HAP-1 (cell line): ENCODE measurements around the gene CDC42BPG.

ENCODE experiments used
- DNase-seq, 2 experiments: peaks; one replicate each; pipeline ENCODE4 v3.0.0-alpha.2; 2016 to 2020; ENCODE audit warnings: low spot score in 2 of 2
- H3K27me3 ChIP-seq: fragments of 250-450 bp; sonication (Bioruptor Pico); 2 replicates; pipeline ENCODE4 v1.5.1; 2020; ENCODE audit warnings: low read depth, mild to moderate bottlenecking, moderate library complexity
- H3K36me3 ChIP-seq: fragments of 250-450 bp; sonication (Bioruptor Pico); replicated peaks from 2 replicates; pipeline ENCODE4 v1.5.1; 2020; ENCODE audit warnings: mild to moderate bottlenecking
- H3K4me1 ChIP-seq: fragments of 250-450 bp; sonication (Bioruptor Pico); 2 replicates; pipeline ENCODE4 v1.5.1; 2020; ENCODE audit warnings: mild to moderate bottlenecking
- H3K4me3 ChIP-seq: fragments of 250-450 bp; sonication (Bioruptor Pico); 2 replicates; pipeline ENCODE4 v1.5.1; 2020; ENCODE audit warnings: mild to moderate bottlenecking, moderate library complexity
- H3K9me3 ChIP-seq: fragments of 250-450 bp; sonication (Bioruptor Pico); 2 replicates; pipeline ENCODE4 v1.5.1; 2020; ENCODE audit warnings: mild to moderate bottlenecking, moderate library complexity
- in situ Hi-C: fragments of 300-500 bp; cut with MboI; formaldehyde crosslinking; loops from 3 replicates; pipeline ENCODE4 v1.14.3; 2020; ENCODE audit warnings: low sequenced_read_pairs, inconsistent platforms, mixed read lengths

CDC42BPG gene, protein sequence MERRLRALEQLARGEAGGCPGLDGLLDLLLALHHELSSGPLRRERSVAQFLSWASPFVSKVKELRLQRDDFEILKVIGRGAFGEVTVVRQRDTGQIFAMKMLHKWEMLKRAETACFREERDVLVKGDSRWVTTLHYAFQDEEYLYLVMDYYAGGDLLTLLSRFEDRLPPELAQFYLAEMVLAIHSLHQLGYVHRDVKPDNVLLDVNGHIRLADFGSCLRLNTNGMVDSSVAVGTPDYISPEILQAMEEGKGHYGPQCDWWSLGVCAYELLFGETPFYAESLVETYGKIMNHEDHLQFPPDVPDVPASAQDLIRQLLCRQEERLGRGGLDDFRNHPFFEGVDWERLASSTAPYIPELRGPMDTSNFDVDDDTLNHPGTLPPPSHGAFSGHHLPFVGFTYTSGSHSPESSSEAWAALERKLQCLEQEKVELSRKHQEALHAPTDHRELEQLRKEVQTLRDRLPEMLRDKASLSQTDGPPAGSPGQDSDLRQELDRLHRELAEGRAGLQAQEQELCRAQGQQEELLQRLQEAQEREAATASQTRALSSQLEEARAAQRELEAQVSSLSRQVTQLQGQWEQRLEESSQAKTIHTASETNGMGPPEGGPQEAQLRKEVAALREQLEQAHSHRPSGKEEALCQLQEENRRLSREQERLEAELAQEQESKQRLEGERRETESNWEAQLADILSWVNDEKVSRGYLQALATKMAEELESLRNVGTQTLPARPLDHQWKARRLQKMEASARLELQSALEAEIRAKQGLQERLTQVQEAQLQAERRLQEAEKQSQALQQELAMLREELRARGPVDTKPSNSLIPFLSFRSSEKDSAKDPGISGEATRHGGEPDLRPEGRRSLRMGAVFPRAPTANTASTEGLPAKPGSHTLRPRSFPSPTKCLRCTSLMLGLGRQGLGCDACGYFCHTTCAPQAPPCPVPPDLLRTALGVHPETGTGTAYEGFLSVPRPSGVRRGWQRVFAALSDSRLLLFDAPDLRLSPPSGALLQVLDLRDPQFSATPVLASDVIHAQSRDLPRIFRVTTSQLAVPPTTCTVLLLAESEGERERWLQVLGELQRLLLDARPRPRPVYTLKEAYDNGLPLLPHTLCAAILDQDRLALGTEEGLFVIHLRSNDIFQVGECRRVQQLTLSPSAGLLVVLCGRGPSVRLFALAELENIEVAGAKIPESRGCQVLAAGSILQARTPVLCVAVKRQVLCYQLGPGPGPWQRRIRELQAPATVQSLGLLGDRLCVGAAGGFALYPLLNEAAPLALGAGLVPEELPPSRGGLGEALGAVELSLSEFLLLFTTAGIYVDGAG (N-terminal part only)

GRCh38 chr11:64844330-64845128, at the start of gene CDC42BPG:
Gene CDC42BPG, minus strand, starts transcription at chr11:64844653. Its CDS starts 84 bp downstream, at chr11:64844569.
- peaks cover 15% of the 10 kb centered on the region for H3K4me1 ChIP-seq
- in situ Hi-C loops, result loop anchor here (5.0 to 10.0 kb wide), 2 partner anchors 48 to 270 kb away; partner anchors contain the start of genes TM7SF2 and ZNHIT2
- no peaks in the 10 kb centered on the region for H3K36me3 ChIP-seq
- no peaks in the 10 kb centered on the region for H3K27me3 ChIP-seq
- peak; percentile 59 to 78 for DNase-seq
- H3K4me3 ChIP-seq, result peak within 1 kb of the TSS; percentile 50
- no peaks in the 10 kb centered on the region for H3K9me3 ChIP-seq

- Histone ChIP-seq H3K4me3 (no peak overlapping the region), H3K4me1 (no peaks in the 10 kb centered on the region)
- DNase-seq, result no peak
These were observed 49.0 kb upstream of the CDC42BPG start for GRCh38 chr11:64893194-64894069.

GRCh38 chr11:64892838-64893193, 48.4 kb upstream of the CDC42BPG start:
- in situ Hi-C loops, result loop anchor here (5.0 kb wide), 1 partner anchor 46 kb away; no protein-coding TSS in a partner anchor
- peaks cover 9% of the 10 kb centered on the region for H3K36me3 ChIP-seq
- DNase-seq, result no peak
- H3K27me3 ChIP-seq, result no peaks in the 10 kb centered on the region
- H3K9me3 ChIP-seq, result no peaks in the 10 kb centered on the region
- peaks cover 6% of the 10 kb centered on the region for H3K4me1 ChIP-seq
- H3K4me3 ChIP-seq, result no peak overlapping the region

More at GRCh38 chr11:64893194-64894069, 49.0 kb upstream of the CDC42BPG start:
- H3K36me3 ChIP-seq, result peaks cover 13% of the 10 kb centered on the region
- H3K27me3 ChIP-seq, result no peaks in the 10 kb centered on the region
- in situ Hi-C loops, result loop anchor here (5.0 kb wide), 1 partner anchor 46 kb away; no protein-coding TSS in a partner anchor
- H3K9me3 ChIP-seq, result no peaks in the 10 kb centered on the region

- H3K9me3 ChIP-seq, result no peaks in the 10 kb centered on the region
- DNase-seq, result no peak
These were observed 48.0 kb upstream of the CDC42BPG start for GRCh38 chr11:64892411-64892831.

GRCh38 chr11:64891880-64892279, 47.4 kb upstream of the CDC42BPG start:
- H3K36me3 ChIP-seq, result peaks cover 6% of the 10 kb centered on the region
- peaks cover 13% of the 10 kb centered on the region for H3K4me1 ChIP-seq
- H3K9me3 ChIP-seq, result no peaks in the 10 kb centered on the region
- DNase-seq, result no peak
- in situ Hi-C loops, result loop anchor here (5.0 kb wide), 1 partner anchor 45 kb away; no protein-coding TSS in a partner anchor
- H3K27me3 ChIP-seq, result no peaks in the 10 kb centered on the region
- H3K4me3 ChIP-seq, result no peak overlapping the region

More at GRCh38 chr11:64892411-64892831, 48.0 kb upstream of the CDC42BPG start:
- peaks cover 10% of the 10 kb centered on the region for H3K4me1 ChIP-seq
- H3K27me3 ChIP-seq, result no peaks in the 10 kb centered on the region
- in situ Hi-C loops, result loop anchor here (5.0 kb wide), 1 partner anchor 45 kb away; no protein-coding TSS in a partner anchor
- no peak overlapping the region for H3K4me3 ChIP-seq
- H3K36me3 ChIP-seq, result peaks cover 7% of the 10 kb centered on the region

GRCh38 chr11:64891215-64891848, 46.9 kb upstream of the CDC42BPG start:
- H3K9me3 ChIP-seq, result no peaks in the 10 kb centered on the region
- no peak overlapping the region for H3K4me3 ChIP-seq
- DNase-seq, result no peak
- no peaks in the 10 kb centered on the region for H3K27me3 ChIP-seq
- in situ Hi-C loops, result loop anchor here (5.0 kb wide), 1 partner anchor 44 kb away; no protein-coding TSS in a partner anchor
- H3K4me1 ChIP-seq, result peaks cover 13% of the 10 kb centered on the region
- peaks cover 6% of the 10 kb centered on the region for H3K36me3 ChIP-seq

GRCh38 chr11:64890522-64890939, 46.1 kb upstream of the CDC42BPG start:
- Histone ChIP-seq H3K36me3 (peaks cover 6% of the 10 kb centered on the region; the same call in 1 of the 2 replicates), H3K4me3 (no peak overlapping the region), H3K27me3 (no peaks in the 10 kb centered on the region), H3K4me1 (peaks cover 13% of the 10 kb centered on the region), H3K9me3 (no peaks in the 10 kb centered on the region)
- in situ Hi-C loops, result loop anchor here (5.0 kb wide), 1 partner anchor 43 kb away; no protein-coding TSS in a partner anchor
- DNase-seq, result no peak

DNA sequence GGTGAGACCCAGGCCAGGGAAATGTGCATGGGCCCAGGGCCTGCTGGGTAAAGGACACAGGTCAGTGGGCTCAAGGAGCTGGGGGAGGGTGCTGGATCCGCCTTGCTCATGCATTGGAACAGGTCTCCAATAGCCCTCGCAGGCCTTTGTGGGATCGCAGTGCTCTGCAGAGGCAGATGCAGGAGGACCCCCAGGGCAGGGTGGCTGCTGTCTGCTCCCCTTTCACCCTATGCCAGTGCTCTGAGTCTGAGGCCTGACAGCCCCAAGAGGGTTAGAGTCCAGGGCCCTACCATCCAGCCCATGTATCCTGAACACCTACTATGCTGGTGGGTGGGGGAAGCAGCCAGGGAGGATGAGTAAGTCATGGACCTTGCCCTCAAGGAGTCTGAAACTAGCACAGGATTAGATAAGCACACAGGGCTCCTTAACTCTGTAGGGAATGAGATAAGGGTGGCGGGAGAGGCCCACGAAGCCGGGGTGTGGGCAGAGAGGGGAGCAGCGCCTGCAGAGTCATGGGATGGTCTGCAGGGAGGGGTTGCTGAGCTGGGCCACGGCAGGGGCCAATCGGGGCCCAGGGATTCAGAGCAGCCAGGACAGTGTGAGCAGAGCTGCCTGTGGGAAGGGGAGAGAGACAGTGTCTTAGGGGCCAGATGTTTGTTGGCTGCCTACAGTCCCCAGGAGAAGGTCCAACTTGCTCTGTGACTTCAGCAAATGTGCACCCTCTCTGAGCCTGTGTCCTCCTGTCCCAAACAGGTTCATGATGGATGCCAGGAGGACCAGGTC, 44.5 kb upstream of the CDC42BPG start:
- in situ Hi-C loops, result no loop called here
- Histone ChIP-seq H3K27me3 (no peaks in the 10 kb centered on the region), H3K9me3 (no peaks in the 10 kb centered on the region), H3K4me3 (no peak overlapping the region), H3K36me3 (no peaks in the 10 kb centered on the region), H3K4me1 (peaks cover 13% of the 10 kb centered on the region)
- DNase-seq, result no peak

GRCh38 chr11:64888406-64888728, 43.9 kb upstream of the CDC42BPG start:
- Histone ChIP-seq H3K9me3 (no peaks in the 10 kb centered on the region), H3K27me3 (no peaks in the 10 kb centered on the region), H3K36me3 (no peaks in the 10 kb centered on the region), H3K4me3 (peak overlapping the region; percentile 22), H3K4me1 (peaks cover 13% of the 10 kb centered on the region)
- no peak for DNase-seq
- in situ Hi-C loops, result no loop called here

DNA sequence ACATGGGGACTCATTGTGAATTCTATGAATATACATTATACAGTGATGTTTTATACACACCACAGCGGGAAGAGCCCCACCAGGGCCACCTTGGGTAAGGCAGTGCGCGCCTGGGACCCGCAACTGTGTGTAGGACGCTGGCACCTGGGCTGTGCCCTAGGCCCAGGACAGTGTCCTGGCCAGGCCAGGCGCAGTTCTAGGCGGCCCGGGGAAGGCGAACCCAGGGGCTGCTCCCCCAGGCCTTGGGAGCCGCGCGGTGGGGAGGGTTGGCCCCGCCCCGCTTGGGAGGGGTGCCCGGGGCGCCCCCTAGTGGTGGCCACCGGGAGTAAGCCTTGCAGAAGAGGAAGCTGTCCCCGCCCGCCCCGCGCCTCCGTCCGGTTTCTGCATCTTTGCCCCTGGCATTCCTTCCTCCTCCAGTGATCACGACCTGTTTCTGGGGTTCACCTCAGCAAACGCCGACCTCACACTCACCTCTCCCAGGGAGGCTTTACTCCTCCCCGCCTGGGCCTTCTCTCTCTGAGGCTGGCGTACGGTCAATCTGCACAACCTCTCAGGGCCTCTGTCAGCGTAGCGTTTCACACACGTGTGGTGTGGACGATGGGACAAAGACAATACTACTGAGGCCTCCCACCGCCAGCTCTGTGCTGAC, 43.4 kb upstream of the CDC42BPG start:
- peaks cover 13% of the 10 kb centered on the region for H3K4me1 ChIP-seq
- DNase-seq, result peak; percentile 66 to 89
- in situ Hi-C loops, result no loop called here
- H3K27me3 ChIP-seq, result no peaks in the 10 kb centered on the region
- H3K9me3 ChIP-seq, result no peaks in the 10 kb centered on the region
- peak overlapping the region; percentile 22 for H3K4me3 ChIP-seq
- H3K36me3 ChIP-seq, result no peaks in the 10 kb centered on the region
